T-cell (primary cell): Measurements from ENCODE around the gene PCDHA6. TPM values are rescaled to one million over a fixed set of nuclear protein-coding genes. Genes with fewer than 3 reads are reported as not detected.
"Not testable (repeated sequence)": the region's sequence is repeated elsewhere in the genome, so short reads cannot be mapped to it uniquely, and the experiment has no call there.

Experiments used
- ATAC-seq, 4 experiments: fragments of 200-7000 bp in 3 of 4; fragments of 150-1000 bp in 1 of 4; cut with Tn5 transposase; replicated peaks in 1 of 4; 1 replicate in 3 of 4; 2 replicates in 1 of 4; pipeline ENCODE4 v1.10.0; 2021; ENCODE audit warnings: moderate library complexity in 3 of 4, mild to moderate bottlenecking in 2 of 4, moderate number of reproducible peaks in 1 of 4
- CTCF ChIA-PET, 2 donors: fragments of 300-600 bp; sonication (Branson Sonifier 250); formaldehyde crosslinking; loops; one replicate each; lab custom pipeline; 2022; ENCODE audit warnings: antibody characterized with exemption in 2 of 2; lab: Charles Lee
- POLR2A ChIA-PET, 2 donors: fragments of 300-600 bp; sonication (Branson Sonifier 250); formaldehyde crosslinking; loops; one replicate each; lab custom pipeline; 2022; ENCODE audit warnings: antibody characterized with exemption in 2 of 2; lab: Charles Lee
- DNase-seq, 35 experiments: peaks; one replicate each; pipeline versions ENCODE4 v3.0.0 to v3.0.0-alpha.2; 2013 to 2023
- H3K27ac ChIP-seq: one replicate; pipeline ENCODE4 v1.5.1; 2013; ENCODE audit warnings: low read length
- H3K27me3 ChIP-seq, 2 experiments: replicated peaks in 1 of 2; 1 replicate in 1 of 2; 2 replicates in 1 of 2; pipeline versions ENCODE4 v1.6.1 to v1.7.0; 2013; ENCODE audit warnings: low read length in 1 of 2, mixed read lengths in 1 of 2; ENCODE audit not compliant: control insufficient read depth in 2 of 2, insufficient read depth in 2 of 2; ENCODE audit errors: extremely low read depth in 1 of 2
- H3K36me3 ChIP-seq, 2 donors: 1 replicate in 1 of 2; 2 replicates in 1 of 2; pipeline versions ENCODE4 v1.6.1 to v1.7.0; 2013; ENCODE audit warnings: low read length in 1 of 2; ENCODE audit not compliant: control insufficient read depth in 2 of 2, insufficient read depth in 1 of 2; ENCODE audit errors: extremely low read depth in 1 of 2
- H3K4me1 ChIP-seq, 2 experiments: 1 replicate in 1 of 2; 2 replicates in 1 of 2; pipeline versions ENCODE4 v1.6.1 to v1.7.0; 2013; ENCODE audit warnings: low read length in 2 of 2, mixed read lengths in 1 of 2; ENCODE audit not compliant: insufficient read depth in 2 of 2, control insufficient read depth in 1 of 2; ENCODE audit errors: extremely low read depth in 1 of 2
- H3K4me3 ChIP-seq, 2 donors: 1 replicate in 1 of 2; 2 replicates in 1 of 2; pipeline versions ENCODE4 v1.5.1 to v1.7.0; 2013; ENCODE audit warnings: mild to moderate bottlenecking in 2 of 2, low read length in 1 of 2, moderate library complexity in 1 of 2; ENCODE audit not compliant: control insufficient read depth in 1 of 2; ENCODE audit errors: extremely low read depth in 1 of 2
- H3K9me3 ChIP-seq: 2 replicates; pipeline ENCODE4 v1.7.0; 2013
- H3K27ac Mint-ChIP-seq, 2 donors: one replicate each; pipeline ENCODE4 v1.8.0; 2020 to 2021; ENCODE audit warnings: mild to moderate bottlenecking in 2 of 2, mixed read lengths in 2 of 2
- H3K27me3 Mint-ChIP-seq, 2 donors: one replicate each; pipeline ENCODE4 v1.8.0; 2021 to 2022; ENCODE audit warnings: mixed read lengths in 2 of 2
- H3K36me3 Mint-ChIP-seq: one replicate; pipeline ENCODE4 v1.8.0; 2021; ENCODE audit warnings: mixed read lengths
- H3K4me1 Mint-ChIP-seq, 3 donors: one replicate each; pipeline ENCODE4 v1.8.0; 2020 to 2022; ENCODE audit warnings: mixed read lengths in 3 of 3, mild to moderate bottlenecking in 1 of 3
- H3K4me3 Mint-ChIP-seq, 3 donors: one replicate each; pipeline ENCODE4 v1.8.0; 2020 to 2022; ENCODE audit warnings: mild to moderate bottlenecking in 3 of 3, mixed read lengths in 3 of 3, moderate library complexity in 3 of 3
- H3K9me3 Mint-ChIP-seq, 3 donors: one replicate each; pipeline ENCODE4 v1.8.0; 2020 to 2022; ENCODE audit warnings: mixed read lengths in 3 of 3
- WGBS: methylation state at CpG from one replicate; pipeline ENCODE4 v1.1.5; 2013; ENCODE audit warnings: missing lambda C conversion rate; ENCODE audit not compliant: insufficient coverage; 5-methylcytosine and 5-hydroxymethylcytosine counted together
- total RNA-seq, 35 experiments: library from RNA in 6 of 35; stranded (reverse) in 6 of 35; fragments of 120-200 nt in 1 of 35; gene quantifications; one replicate each; pipeline versions ENCODE4 v1.2.1 to v1.2.4 and lab custom pipeline; 2013 to 2026

Gene PCDHA6, protein sequence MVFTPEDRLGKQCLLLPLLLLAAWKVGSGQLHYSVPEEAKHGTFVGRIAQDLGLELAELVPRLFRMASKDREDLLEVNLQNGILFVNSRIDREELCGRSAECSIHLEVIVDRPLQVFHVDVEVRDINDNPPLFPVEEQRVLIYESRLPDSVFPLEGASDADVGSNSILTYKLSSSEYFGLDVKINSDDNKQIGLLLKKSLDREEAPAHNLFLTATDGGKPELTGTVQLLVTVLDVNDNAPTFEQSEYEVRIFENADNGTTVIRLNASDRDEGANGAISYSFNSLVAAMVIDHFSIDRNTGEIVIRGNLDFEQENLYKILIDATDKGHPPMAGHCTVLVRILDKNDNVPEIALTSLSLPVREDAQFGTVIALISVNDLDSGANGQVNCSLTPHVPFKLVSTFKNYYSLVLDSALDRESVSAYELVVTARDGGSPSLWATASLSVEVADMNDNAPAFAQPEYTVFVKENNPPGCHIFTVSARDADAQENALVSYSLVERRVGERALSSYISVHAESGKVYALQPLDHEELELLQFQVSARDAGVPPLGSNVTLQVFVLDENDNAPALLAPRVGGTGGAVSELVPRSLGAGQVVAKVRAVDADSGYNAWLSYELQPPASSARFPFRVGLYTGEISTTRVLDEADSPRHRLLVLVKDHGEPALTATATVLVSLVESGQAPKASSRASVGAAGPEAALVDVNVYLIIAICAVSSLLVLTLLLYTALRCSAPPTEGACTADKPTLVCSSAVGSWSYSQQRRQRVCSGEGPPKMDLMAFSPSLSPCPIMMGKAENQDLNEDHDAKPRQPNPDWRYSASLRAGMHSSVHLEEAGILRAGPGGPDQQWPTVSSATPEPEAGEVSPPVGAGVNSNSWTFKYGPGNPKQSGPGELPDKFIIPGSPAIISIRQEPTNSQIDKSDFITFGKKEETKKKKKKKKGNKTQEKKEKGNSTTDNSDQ
- total RNA-seq (not detected), total RNA-seq (lab: John Stamatoyannopoulos, UW) (0 to 0.18 (median 0) reads per million in 29 experiments)
- not detected for total RNA-seq (2013)

DNA sequence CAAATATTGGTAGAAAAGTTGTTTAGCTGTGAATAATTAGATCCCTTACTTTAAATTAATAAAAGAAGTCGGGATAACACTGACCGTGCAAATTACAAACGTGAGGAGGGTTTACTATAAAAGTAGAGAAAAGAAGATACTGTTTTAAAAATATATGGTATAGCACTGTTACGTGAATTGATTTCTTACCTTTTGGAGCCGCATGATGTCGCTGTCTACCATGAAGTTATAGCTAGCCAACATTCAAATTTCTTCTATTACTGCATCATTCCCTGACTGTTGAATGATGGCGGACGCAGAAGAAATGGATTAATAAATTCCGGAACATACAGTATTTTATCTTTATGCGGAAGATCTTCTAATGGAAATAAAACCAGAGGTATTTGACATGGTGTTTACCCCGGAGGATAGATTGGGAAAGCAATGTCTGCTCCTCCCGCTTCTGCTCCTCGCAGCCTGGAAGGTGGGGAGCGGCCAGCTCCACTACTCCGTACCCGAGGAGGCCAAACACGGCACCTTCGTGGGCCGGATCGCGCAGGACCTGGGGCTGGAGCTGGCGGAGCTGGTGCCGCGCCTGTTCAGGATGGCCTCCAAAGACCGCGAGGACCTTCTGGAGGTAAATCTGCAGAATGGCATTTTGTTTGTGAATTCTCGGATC lies at the start of gene PCDHA6:
Gene PCDHA6, plus strand, starts transcription at position 257 of the 658 bp plus-strand sequence. Its CDS starts 132 bp downstream, at position 389.
- WGBS: 37% methylated on average over 18 of the region's 27 CpGs
- H3K27me3 ChIP-seq: peaks cover 0 to 27% of the 10 kb centered on the region in 2 experiments
- CTCF ChIA-PET: no interaction called here
- Mint-ChIP-seq H3K27ac (no peak within 1 kb of the TSS), H3K4me3 (no peak within 1 kb of the TSS), H3K27me3 (peaks cover 27 to 41% of the 10 kb centered on the region in 2 donors), H3K4me1 (no peaks in the 10 kb centered on the region), H3K9me3 (peaks cover 4 to 25% (median 13%) of the 10 kb centered on the region in 3 donors), H3K36me3 (peaks cover 8% of the 10 kb centered on the region)
- H3K4me1 ChIP-seq: no peaks in the 10 kb centered on the region
- ATAC-seq (no peak), DNase-seq (no peak)
- no peaks in the 10 kb centered on the region for H3K9me3 ChIP-seq
- H3K36me3 ChIP-seq: no peaks in the 10 kb centered on the region
- no peak within 1 kb of the TSS for H3K27ac ChIP-seq
- POLR2A ChIA-PET: no interaction called here
- no peak within 1 kb of the TSS for H3K4me3 ChIP-seq

DNA sequence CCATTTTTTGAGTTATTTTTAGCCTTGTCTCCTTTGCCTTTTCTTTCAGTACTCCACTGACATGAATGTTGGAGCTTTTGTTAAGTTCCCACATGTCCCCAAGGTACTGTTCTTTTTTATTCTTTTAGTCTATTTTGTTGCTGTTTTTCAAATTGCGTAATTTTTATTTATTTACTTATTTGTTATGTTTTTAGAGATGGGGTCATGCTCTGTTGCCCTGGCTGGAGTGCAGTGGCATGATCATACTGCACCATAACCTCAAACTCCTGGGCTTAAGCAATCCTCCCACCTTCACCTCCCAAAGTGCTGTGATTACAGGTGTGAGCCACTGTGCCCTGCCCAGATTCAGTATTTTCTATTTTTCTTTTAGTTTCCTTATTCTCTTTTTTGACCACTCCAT lies 47.2 kb upstream of the PCDHA6 start:
- no peaks in the 10 kb centered on the region for H3K9me3 ChIP-seq
- no peaks in the 10 kb centered on the region for H3K36me3 ChIP-seq
- H3K27me3 ChIP-seq: peaks cover 0 to 15% of the 10 kb centered on the region in 2 experiments
- H3K9me3 Mint-ChIP-seq: peaks cover 34 to 74% (median 48%) of the 10 kb centered on the region in 3 donors
- peaks cover 6% of the 10 kb centered on the region for H3K36me3 Mint-ChIP-seq
- no peak for ATAC-seq
- H3K27ac ChIP-seq: no peak overlapping the region
- no peak overlapping the region for H3K4me3 ChIP-seq
- CTCF ChIA-PET: no interaction called here
- H3K27me3 Mint-ChIP-seq: peaks cover 5 to 9% of the 10 kb centered on the region in 2 donors
- no CpG with 5 or more reads among the region's 1 CpG for WGBS
- H3K27ac Mint-ChIP-seq: no peak overlapping the region
- DNase-seq: no peak
- no peaks in the 10 kb centered on the region for H3K4me1 Mint-ChIP-seq
- no peaks in the 10 kb centered on the region for H3K4me1 ChIP-seq
- H3K4me3 Mint-ChIP-seq: no peak overlapping the region
- POLR2A ChIA-PET: no interaction called here

DNA sequence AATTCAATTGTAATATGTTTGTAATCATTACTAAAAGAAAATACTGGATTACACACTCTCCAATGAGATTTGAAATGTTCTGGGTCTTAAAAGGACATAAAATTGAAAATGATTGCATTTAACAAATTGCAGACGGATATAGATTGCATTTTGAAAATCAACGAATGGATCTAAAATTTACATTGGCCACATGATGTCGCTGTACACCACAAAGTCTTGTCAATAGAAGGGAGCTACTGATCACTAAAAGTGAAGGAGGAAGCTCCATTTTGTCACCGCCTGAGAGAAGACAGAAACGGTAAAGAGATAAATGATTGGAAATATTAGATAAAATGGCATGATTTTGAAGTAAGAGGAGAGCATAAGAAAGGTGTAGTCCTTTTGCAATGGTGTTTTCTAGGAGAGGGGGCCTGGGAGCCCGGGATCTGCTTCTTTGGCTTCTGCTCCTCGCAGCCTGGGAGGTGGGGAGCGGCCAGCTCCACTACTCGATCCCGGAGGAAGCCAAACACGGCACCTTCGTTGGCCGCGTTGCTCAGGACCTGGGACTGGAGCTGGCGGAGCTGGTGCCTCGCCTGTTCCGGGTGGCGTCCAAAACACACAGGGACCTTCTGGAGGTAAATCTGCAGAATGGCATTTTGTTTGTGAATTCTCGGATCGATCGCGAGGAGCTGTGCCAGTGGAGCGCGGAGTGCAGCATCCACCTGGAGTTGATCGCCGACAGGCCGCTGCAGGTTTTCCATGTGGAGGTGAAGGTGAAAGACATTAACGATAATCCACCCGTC lies 41.7 kb upstream of the PCDHA6 start, which contains the start of gene PCDHA1:
Gene PCDHA1, plus strand, starts transcription at position 236 of the 782 bp plus-strand sequence.
- H3K27ac Mint-ChIP-seq: no peak within 1 kb of the TSS
- peaks cover 16 to 27% of the 10 kb centered on the region in 2 donors for H3K27me3 Mint-ChIP-seq
- Histone ChIP-seq H3K4me1 (no peaks in the 10 kb centered on the region), H3K27ac (no peak within 1 kb of the TSS), H3K27me3 (peaks cover 2 to 31% of the 10 kb centered on the region in 2 experiments), H3K36me3 (no peaks in the 10 kb centered on the region), H3K9me3 (peaks cover 5% of the 10 kb centered on the region), H3K4me3 (peak within 1 kb of the TSS in 1 of 2 donors; percentile 46)
- ChIA-PET CTCF (no interaction called here), POLR2A (interaction anchor here in 1 of 2 donors (0.7 kb wide), 1 partner anchor 754 kb away, joined by 3 read pairs; no protein-coding TSS in a partner anchor)
- peaks cover 14 to 45% (median 39%) of the 10 kb centered on the region in 3 donors for H3K9me3 Mint-ChIP-seq
- H3K4me1 Mint-ChIP-seq: no peaks in the 10 kb centered on the region
- no peak within 1 kb of the TSS for H3K4me3 Mint-ChIP-seq
- WGBS: 35% methylated on average over 19 of the region's 29 CpGs
- ATAC-seq (no peak), DNase-seq (no peak)
- peaks cover 8% of the 10 kb centered on the region for H3K36me3 Mint-ChIP-seq

DNA sequence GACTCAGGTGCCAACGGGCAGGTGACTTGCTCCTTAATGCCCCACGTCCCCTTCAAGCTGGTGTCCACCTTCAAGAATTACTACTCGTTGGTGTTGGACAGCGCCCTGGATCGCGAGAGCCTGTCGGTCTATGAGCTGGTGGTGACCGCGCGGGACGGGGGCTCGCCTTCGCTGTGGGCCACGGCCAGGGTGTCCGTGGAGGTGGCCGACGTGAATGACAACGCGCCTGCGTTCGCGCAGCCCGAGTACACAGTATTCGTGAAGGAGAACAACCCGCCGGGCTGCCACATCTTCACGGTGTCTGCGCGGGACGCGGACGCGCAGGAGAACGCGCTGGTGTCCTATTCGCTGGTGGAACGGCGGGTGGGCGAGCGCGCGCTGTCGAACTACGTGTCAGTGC lies 40.3 kb upstream of the PCDHA6 start:
- DNase-seq, H3K9me3 ChIP-seq, H3K4me3 ChIP-seq, H3K36me3 Mint-ChIP-seq, H3K27ac ChIP-seq, H3K4me1 ChIP-seq, ATAC-seq, H3K27ac Mint-ChIP-seq, POLR2A ChIA-PET, CTCF ChIA-PET, H3K4me3 Mint-ChIP-seq, H3K36me3 ChIP-seq, H3K4me1 Mint-ChIP-seq: not testable (repeated sequence)
- peaks cover 22 to 36% of the 10 kb centered on the region in 2 donors for H3K27me3 Mint-ChIP-seq
- 65% methylated on average over 43 of the region's 44 CpGs for WGBS
- peaks cover 2 to 31% of the 10 kb centered on the region in 2 experiments for H3K27me3 ChIP-seq
- H3K9me3 Mint-ChIP-seq: peaks cover 8 to 45% (median 43%) of the 10 kb centered on the region in 3 donors

DNA sequence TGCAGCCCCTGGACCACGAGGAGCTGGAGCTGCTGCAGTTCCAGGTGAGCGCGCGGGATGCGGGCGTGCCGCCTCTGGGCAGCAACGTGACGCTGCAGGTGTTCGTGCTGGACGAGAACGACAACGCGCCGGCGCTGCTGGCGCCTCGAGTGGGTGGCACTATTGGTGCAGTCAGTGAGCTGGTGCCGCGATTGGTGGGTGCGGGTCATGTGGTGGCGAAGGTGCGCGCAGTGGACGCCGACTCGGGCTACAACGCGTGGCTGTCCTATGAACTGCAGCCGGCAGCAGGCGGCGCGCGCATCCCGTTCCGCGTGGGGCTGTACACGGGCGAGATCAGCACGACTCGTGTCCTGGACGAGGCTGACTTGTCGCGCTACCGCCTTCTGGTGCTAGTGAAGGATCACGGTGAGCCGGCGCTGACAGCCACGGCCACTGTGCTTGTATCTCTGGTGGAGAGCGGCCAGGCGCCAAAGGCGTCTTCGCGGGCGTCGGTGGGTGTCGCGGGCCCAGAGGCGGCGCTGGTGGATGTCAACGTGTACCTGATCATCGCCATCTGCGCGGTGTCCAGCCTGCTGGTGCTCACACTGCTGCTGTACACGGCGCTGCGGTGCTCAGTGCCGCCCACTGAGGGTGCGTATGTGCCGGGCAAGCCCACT lies 39.8 kb upstream of the PCDHA6 start:
- CTCF ChIA-PET, DNase-seq, H3K4me1 Mint-ChIP-seq, H3K27ac Mint-ChIP-seq, POLR2A ChIA-PET, H3K4me1 ChIP-seq, ATAC-seq, H3K9me3 ChIP-seq, H3K4me3 ChIP-seq, H3K36me3 Mint-ChIP-seq, H3K36me3 ChIP-seq, H3K4me3 Mint-ChIP-seq, H3K27ac ChIP-seq: not testable (repeated sequence)
- 57% methylated on average over 70 of the region's 70 CpGs for WGBS
- Mint-ChIP-seq H3K27me3 (peaks cover 25 to 40% of the 10 kb centered on the region in 2 donors), H3K9me3 (peaks cover 7 to 44% (median 43%) of the 10 kb centered on the region in 3 donors)
- peaks cover 2 to 28% of the 10 kb centered on the region in 2 experiments for H3K27me3 ChIP-seq
